GM06990 (cell line): ENCODE results near the gene CLCC1.

Experiments used
- DNase-seq: peaks from one replicate; pipeline ENCODE4 v3.0.0-alpha.2; 2011; ENCODE audit not compliant: insufficient read length; ENCODE audit errors: extremely low read depth
- H3K27me3 ChIP-seq: replicated peaks from 2 replicates; pipeline ENCODE4 v1.6.0; 2011; ENCODE audit warnings: low read length; ENCODE audit not compliant: control insufficient read depth, insufficient read depth
- H3K36me3 ChIP-seq: 2 replicates; pipeline ENCODE4 v1.5.1; 2011; ENCODE audit warnings: low read length; ENCODE audit not compliant: control insufficient read depth, insufficient read depth
- H3K4me3 ChIP-seq: replicated peaks from 2 replicates; pipeline ENCODE4 v1.5.1; 2011; ENCODE audit warnings: low read depth, mild to moderate bottlenecking, control low read depth, low read length
- TF ChIP-seq, protein P1 (sequence below): IDR thresholded peaks from 2 replicates; pipeline ENCODE4 v1.5.1; 2011; ENCODE audit warnings: low read length, control low read depth, mild to moderate bottlenecking, inconsistent platforms; ENCODE audit not compliant: insufficient read depth, poor library complexity, severe bottlenecking

Gene CLCC1

DNA sequence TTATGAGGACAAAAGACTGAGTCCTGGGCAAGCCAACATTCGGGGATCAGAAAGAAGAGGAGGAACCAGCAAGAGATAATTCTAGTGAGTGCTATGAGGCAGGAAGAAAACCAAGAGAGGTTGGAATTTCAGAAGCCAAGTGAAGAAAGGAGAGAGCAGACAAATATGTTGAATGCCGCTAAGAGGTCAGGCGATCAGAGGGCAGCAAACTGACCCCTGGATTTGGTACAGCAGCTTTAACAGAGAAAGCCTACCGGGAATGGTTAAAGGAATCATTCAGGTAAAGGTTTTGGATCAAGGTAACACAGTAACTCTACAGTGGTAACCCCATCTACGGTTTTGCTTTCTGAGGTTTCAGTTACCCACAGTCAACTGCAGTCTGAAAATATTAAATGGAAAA lies 5.4 kb downstream of the CLCC1 start:
- Histone ChIP-seq H3K4me3 (no peak overlapping the region), H3K36me3 (peaks cover 6% of the 10 kb centered on the region), H3K27me3 (no peaks in the 10 kb centered on the region)
- TF ChIP-seq, protein P1, sequence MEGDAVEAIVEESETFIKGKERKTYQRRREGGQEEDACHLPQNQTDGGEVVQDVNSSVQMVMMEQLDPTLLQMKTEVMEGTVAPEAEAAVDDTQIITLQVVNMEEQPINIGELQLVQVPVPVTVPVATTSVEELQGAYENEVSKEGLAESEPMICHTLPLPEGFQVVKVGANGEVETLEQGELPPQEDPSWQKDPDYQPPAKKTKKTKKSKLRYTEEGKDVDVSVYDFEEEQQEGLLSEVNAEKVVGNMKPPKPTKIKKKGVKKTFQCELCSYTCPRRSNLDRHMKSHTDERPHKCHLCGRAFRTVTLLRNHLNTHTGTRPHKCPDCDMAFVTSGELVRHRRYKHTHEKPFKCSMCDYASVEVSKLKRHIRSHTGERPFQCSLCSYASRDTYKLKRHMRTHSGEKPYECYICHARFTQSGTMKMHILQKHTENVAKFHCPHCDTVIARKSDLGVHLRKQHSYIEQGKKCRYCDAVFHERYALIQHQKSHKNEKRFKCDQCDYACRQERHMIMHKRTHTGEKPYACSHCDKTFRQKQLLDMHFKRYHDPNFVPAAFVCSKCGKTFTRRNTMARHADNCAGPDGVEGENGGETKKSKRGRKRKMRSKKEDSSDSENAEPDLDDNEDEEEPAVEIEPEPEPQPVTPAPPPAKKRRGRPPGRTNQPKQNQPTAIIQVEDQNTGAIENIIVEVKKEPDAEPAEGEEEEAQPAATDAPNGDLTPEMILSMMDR = no peak
- no peak for DNase-seq

DNA sequence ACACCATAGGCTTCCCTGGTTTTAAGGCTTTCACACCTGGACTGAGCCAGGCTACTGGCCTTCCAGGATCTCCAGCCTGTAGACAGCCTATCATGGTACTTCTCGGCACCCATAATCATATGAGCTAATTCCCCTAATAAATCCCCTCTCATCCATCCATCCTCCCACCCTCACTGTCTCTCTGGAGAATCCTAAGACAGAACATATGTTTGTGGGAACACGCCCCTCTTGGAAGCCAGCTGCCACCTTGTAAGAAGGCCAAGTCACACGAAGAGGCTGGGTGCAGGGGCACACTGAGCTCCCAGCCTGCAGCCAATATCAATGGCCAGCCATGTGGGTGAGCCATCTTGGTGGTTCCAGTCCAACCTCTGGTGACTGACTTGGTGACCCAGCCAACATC lies 7.4 kb downstream of the CLCC1 start:
- DNase-seq = no peak
- no peaks in the 10 kb centered on the region for H3K27me3 ChIP-seq

DNA sequence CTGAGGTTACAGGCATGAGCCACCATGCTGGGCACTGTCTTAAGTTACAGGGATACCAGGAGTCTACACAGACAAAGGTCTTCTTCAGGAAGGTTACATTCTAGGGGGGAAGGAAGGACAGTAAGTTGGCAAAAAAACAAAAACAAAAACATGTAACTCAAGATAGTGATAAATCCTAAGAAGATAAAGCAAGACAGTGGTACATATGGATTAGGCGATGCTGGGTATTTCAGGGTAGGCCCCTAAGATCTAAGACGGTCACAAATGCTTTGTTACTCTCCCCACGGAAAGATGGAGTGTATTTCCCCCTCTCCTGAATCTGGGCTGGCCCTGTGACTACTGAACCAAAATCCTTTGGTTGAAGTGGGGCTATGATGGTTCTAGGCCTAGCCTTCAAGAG lies 8.2 kb downstream of the CLCC1 start:
- no peaks in the 10 kb centered on the region for H3K27me3 ChIP-seq
- no peak overlapping the region for H3K4me3 ChIP-seq
- peaks cover 6% of the 10 kb centered on the region for H3K36me3 ChIP-seq
- DNase-seq = no peak
- TF ChIP-seq, protein P1 = no peak

More for the DNA sequence above, 7.4 kb downstream of the CLCC1 start:
- H3K36me3 ChIP-seq = peaks cover 6% of the 10 kb centered on the region
- H3K4me3 ChIP-seq = no peak overlapping the region
- TF ChIP-seq, protein P1 = no peak

DNA sequence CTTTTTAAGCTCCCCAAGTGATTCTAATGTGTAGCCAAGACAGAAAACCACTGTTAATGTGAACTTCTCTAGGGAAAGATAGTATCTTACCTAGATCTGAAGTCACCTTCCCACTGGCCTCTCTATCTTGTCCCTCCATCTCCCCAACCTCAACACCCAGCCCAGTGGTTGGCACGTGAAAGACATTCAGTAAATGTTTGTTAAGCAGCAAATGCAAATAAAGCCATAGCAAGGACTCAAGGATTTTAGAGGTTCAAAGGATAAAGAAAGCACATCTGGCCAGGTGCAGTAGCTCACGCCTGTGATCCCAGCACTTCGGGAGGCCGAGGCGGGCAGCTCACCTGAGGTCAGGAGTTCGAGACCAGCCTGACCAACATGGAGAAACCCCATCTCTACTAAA lies 9.8 kb downstream of the CLCC1 start:
- Histone ChIP-seq H3K36me3 (peaks cover 6% of the 10 kb centered on the region), H3K27me3 (no peaks in the 10 kb centered on the region), H3K4me3 (no peak overlapping the region)
- no peak for DNase-seq
- TF ChIP-seq, protein P1 = no peak

DNA sequence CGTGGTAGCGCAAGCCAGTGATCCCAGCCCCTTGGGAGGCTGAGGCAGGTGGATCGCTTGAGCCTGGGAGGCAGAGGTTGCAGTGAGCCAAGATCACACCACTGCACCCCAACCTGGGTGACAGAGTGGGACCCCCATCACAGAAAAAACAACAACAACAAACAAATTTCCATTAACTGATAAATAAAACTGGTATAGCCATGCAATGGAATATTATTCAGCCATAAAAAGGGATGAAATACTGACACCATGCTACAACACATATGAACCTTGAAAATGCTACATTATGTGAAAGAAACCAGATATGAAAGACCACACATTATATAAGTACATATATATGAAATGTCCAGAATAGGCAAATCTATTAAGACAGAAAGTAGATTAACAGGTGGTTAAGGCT lies 12.0 kb downstream of the CLCC1 start:
- Histone ChIP-seq H3K4me3 (no peak overlapping the region), H3K36me3 (peaks cover 9% of the 10 kb centered on the region), H3K27me3 (no peaks in the 10 kb centered on the region)
- no peak for DNase-seq
- TF ChIP-seq, protein P1 = no peak

DNA sequence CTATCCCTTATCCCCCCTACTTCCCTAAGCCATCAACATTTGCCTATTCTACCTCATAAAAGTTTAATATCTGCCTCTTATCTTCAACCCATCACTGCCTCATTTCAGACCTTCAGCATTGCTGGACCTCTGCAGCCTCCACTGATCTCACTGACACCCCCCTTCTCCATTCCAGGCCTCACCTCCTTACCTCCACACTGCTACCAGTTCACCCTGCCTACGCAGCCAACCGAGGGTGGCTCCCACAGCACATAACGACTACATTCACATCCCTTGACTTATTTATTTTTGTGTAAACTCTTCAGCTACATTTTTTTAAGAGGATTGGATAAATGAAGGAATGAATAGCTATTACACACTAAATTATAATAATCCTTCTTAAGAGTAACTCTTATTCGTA lies 14.2 kb downstream of the CLCC1 start:
- H3K27me3 ChIP-seq = no peaks in the 10 kb centered on the region
- TF ChIP-seq, protein P1 = no peak
- H3K36me3 ChIP-seq = peaks cover 2% of the 10 kb centered on the region
- H3K4me3 ChIP-seq = no peak overlapping the region
- DNase-seq = no peak
